Esophagus (tissue), 2 donors: Measurements from ENCODE around the gene SLC16A8. TPM values are rescaled to one million over a fixed set of nuclear protein-coding genes. Genes with fewer than 3 reads are reported as not detected.

Experiments
- H3K27ac ChIP-seq, 2 donors: one replicate each; pipeline ENCODE4 v1.5.1; 2013; ENCODE audit warnings: low read depth in 2 of 2, mild to moderate bottlenecking in 2 of 2, inconsistent platforms in 1 of 2, low read length in 1 of 2, moderate library complexity in 1 of 2
- H3K27me3 ChIP-seq, 2 donors: one replicate each; pipeline ENCODE4 v1.6.1; 2013; ENCODE audit warnings: low read length in 2 of 2, control low read depth in 1 of 2, mild to moderate bottlenecking in 1 of 2; ENCODE audit not compliant: insufficient read depth in 2 of 2, control insufficient read depth in 1 of 2
- H3K36me3 ChIP-seq, 2 donors: one replicate each; pipeline ENCODE4 v1.6.1; 2013; ENCODE audit warnings: low read length in 1 of 2; ENCODE audit not compliant: control insufficient read depth in 2 of 2, insufficient read depth in 2 of 2
- H3K4me1 ChIP-seq, 2 donors: one replicate each; pipeline ENCODE4 v1.6.1; 2013; ENCODE audit warnings: low read length in 1 of 2; ENCODE audit not compliant: control insufficient read depth in 2 of 2, insufficient read depth in 2 of 2
- H3K4me3 ChIP-seq, 2 donors: one replicate each; pipeline ENCODE4 v1.5.1; 2013; ENCODE audit warnings: low read length in 2 of 2, mild to moderate bottlenecking in 2 of 2, low read depth in 1 of 2, moderate library complexity in 1 of 2
- H3K9me3 ChIP-seq, 2 donors: one replicate each; pipeline ENCODE4 v1.6.1; 2013; ENCODE audit warnings: mild to moderate bottlenecking in 2 of 2, low read depth in 1 of 2, low read length in 1 of 2, moderate library complexity in 1 of 2; ENCODE audit not compliant: control insufficient read depth in 2 of 2, insufficient read depth in 1 of 2
- WGBS, 2 donors: extraction: QIAGEN DNeasy Blood & Tissue Kit; methylation state at CpG; one replicate each; pipeline ENCODE4 v1.1.7; 2013; 5-methylcytosine and 5-hydroxymethylcytosine counted together
- polyA plus RNA-seq, 2 donors: library from polyadenylated mRNA; stranded (reverse); fragments of 200-250 nt; gene quantifications; one replicate each; pipeline ENCODE4 v1.2.3, GENCODE V29; 2013
- donor health status: healthy with polysubstance abuse.
- donor health status: Bipolar disorder and iron deficiency.

SLC16A8 gene
- polyA plus RNA-seq, 2 donors = 0.25 to 0.41 TPM

GRCh38 chr22:38107692-38108515 lies 23.9 kb upstream of the SLC16A8 start:
- WGBS, 2 donors = 56% methylated on average over 17 of the region's 17 CpGs
- Histone ChIP-seq H3K4me1 (peaks cover 6 to 10% of the 10 kb centered on the region in 2 donors), H3K9me3 (no peaks in the 10 kb centered on the region), H3K4me3 (no peak overlapping the region), H3K27ac (no peak overlapping the region), H3K36me3 (no peaks in the 10 kb centered on the region), H3K27me3 (no peaks in the 10 kb centered on the region)

GRCh38 chr22:38106814-38107578 lies 23.0 kb upstream of the SLC16A8 start:
- Histone ChIP-seq H3K9me3 (no peaks in the 10 kb centered on the region), H3K27ac (no peak overlapping the region), H3K36me3 (no peaks in the 10 kb centered on the region), H3K27me3 (no peaks in the 10 kb centered on the region), H3K4me3 (no peak overlapping the region), H3K4me1 (peaks cover 6 to 10% of the 10 kb centered on the region in 2 donors)
- 75 to 78% methylated on average over 17 of the region's 17 CpGs for WGBS, 2 donors

GRCh38 chr22:38104084-38104483 lies 20.1 kb upstream of the SLC16A8 start:
- Histone ChIP-seq H3K4me1 (no peaks in the 10 kb centered on the region), H3K36me3 (no peaks in the 10 kb centered on the region), H3K27me3 (no peaks in the 10 kb centered on the region), H3K9me3 (no peaks in the 10 kb centered on the region), H3K27ac (no peak overlapping the region), H3K4me3 (no peak overlapping the region)
- WGBS, 2 donors = 78 to 82% methylated on average over 6 of the region's 6 CpGs

- 72 to 76% methylated on average over 8 of the region's 8 CpGs for WGBS, 2 donors
- no peak overlapping the region for H3K27ac ChIP-seq
- no peaks in the 10 kb centered on the region for H3K9me3 ChIP-seq
- no peaks in the 10 kb centered on the region for H3K36me3 ChIP-seq
- H3K27me3 ChIP-seq = no peaks in the 10 kb centered on the region
- H3K4me3 ChIP-seq = no peak overlapping the region
- no peaks in the 10 kb centered on the region for H3K4me1 ChIP-seq
Observed at GRCh38 chr22:38103641-38104040, 19.7 kb upstream of the SLC16A8 start.

- Histone ChIP-seq H3K9me3 (no peaks in the 10 kb centered on the region), H3K4me1 (no peaks in the 10 kb centered on the region), H3K36me3 (no peaks in the 10 kb centered on the region), H3K27ac (no peak overlapping the region), H3K4me3 (no peak overlapping the region), H3K27me3 (no peaks in the 10 kb centered on the region)
- WGBS, 2 donors = 66 to 68% methylated on average over 9 of the region's 9 CpGs
Observed at GRCh38 chr22:38098410-38099249, 14.6 kb upstream of the SLC16A8 start.

GRCh38 chr22:38097557-38098409 lies 13.8 kb upstream of the SLC16A8 start:
- no peak overlapping the region for H3K27ac ChIP-seq
- 59 to 65% methylated on average over 28 to 30 of the region's 32 CpGs for whole genome bisulfite sequencing, 2 donors
- H3K36me3 ChIP-seq = no peaks in the 10 kb centered on the region

GRCh38 chr22:38097058-38097457 lies 13.1 kb upstream of the SLC16A8 start:
- H3K9me3 ChIP-seq = no peaks in the 10 kb centered on the region
- no peak overlapping the region for H3K27ac ChIP-seq
- no peaks in the 10 kb centered on the region for H3K27me3 ChIP-seq
- no peaks in the 10 kb centered on the region for H3K36me3 ChIP-seq
- 90 to 96% methylated on average over 12 to 15 of the region's 15 CpGs for WGBS, 2 donors
- H3K4me1 ChIP-seq = no peaks in the 10 kb centered on the region
- H3K4me3 ChIP-seq = no peak overlapping the region

More at GRCh38 chr22:38097557-38098409, 13.8 kb upstream of the SLC16A8 start:
- Histone ChIP-seq H3K27me3 (no peaks in the 10 kb centered on the region), H3K4me3 (no peak overlapping the region), H3K4me1 (no peaks in the 10 kb centered on the region), H3K9me3 (no peaks in the 10 kb centered on the region)

GRCh38 chr22:38089474-38089851 lies 5.5 kb upstream of the SLC16A8 start:
- Histone ChIP-seq H3K36me3 (peaks cover 0 to 3% of the 10 kb centered on the region in 2 donors), H3K4me3 (peak overlapping the region; percentile 8 to 40), H3K4me1 (peaks cover 3 to 10% of the 10 kb centered on the region in 2 donors), H3K27ac (no peak overlapping the region), H3K9me3 (no peaks in the 10 kb centered on the region), H3K27me3 (no peaks in the 10 kb centered on the region)
- WGBS, 2 donors = 21 to 36% methylated on average over 33 to 34 of the region's 34 CpGs
